Activated CD8-positive, alpha-beta memory T cell treated with anti-CD3 and anti-CD28 coated beads, Interleukin-2, amount 10 ng/mL, durations not matched to agents 7 days and 5 days (primary cell): Measurements from ENCODE around the gene RPS16. TPM values are rescaled to one million over a fixed set of nuclear protein-coding genes. Genes with fewer than 3 reads are reported as not detected.

ENCODE experiments used
- ATAC-seq: fragments of 150-1000 bp; cut with Tn5 transposase; one replicate; pipeline ENCODE4 v1.10.0; 2021; ENCODE audit warnings: moderate library complexity
- CTCF ChIA-PET: fragments of 350-600 bp; sonication (Branson Sonifier 250); formaldehyde crosslinking; loops from one replicate; lab custom pipeline; 2021; ENCODE audit warnings: antibody characterized with exemption; lab: Charles Lee
- DNase-seq: peaks from one replicate; pipeline ENCODE4 v3.0.0-alpha.2; 2020
- H3K27ac Mint-ChIP-seq: one replicate; pipeline ENCODE4 v1.8.0; 2021; ENCODE audit warnings: mild to moderate bottlenecking, mixed read lengths
- H3K27me3 Mint-ChIP-seq: one replicate; pipeline ENCODE4 v1.8.0; 2021; ENCODE audit warnings: mixed read lengths
- H3K36me3 Mint-ChIP-seq: one replicate; pipeline ENCODE4 v1.8.0; 2021; ENCODE audit warnings: mild to moderate bottlenecking, mixed read lengths
- H3K4me1 Mint-ChIP-seq: one replicate; pipeline ENCODE4 v1.8.0; 2021; ENCODE audit warnings: mixed read lengths
- H3K4me3 Mint-ChIP-seq: one replicate; pipeline ENCODE4 v1.8.0; 2021; ENCODE audit warnings: mild to moderate bottlenecking, moderate library complexity, mixed read lengths
- H3K9me3 Mint-ChIP-seq: one replicate; pipeline ENCODE4 v1.8.0; 2022; ENCODE audit warnings: low read depth, mixed read lengths
- total RNA-seq, 2 experiments: library from RNA; stranded (reverse); gene quantifications; one replicate each; pipeline ENCODE4 v1.2.3, GENCODE V29; 2021

RPS16 gene
- total RNA-seq, 2 experiments from 2014 or later, result 1,815 to 2,117 TPM

GRCh38 chr19:39398297-39398864 lies 37.4 kb downstream of the RPS16 start:
- H3K27ac Mint-ChIP-seq, result peak overlapping the region; percentile 90
- ATAC-seq (peak; percentile 28), DNase-seq (peak; percentile 86)
- H3K4me1 Mint-ChIP-seq, result peaks cover 66% of the 10 kb centered on the region
- no peaks in the 10 kb centered on the region for H3K9me3 Mint-ChIP-seq
- CTCF ChIA-PET, result interaction anchor here (0.7 to 5.7 kb wide), 24 partner anchors 9 to 276 kb away, joined by 3 to 152 read pairs (median 4); partner anchors contain the start of genes EID2B, GMFG, PLEKHG2 and RPS16
- H3K27me3 Mint-ChIP-seq, result no peaks in the 10 kb centered on the region
- peak overlapping the region; percentile 49 for H3K4me3 Mint-ChIP-seq
- H3K36me3 Mint-ChIP-seq, result peaks cover 23% of the 10 kb centered on the region

GRCh38 chr19:39397360-39398296 lies 38.1 kb downstream of the RPS16 start:
- peaks cover 67% of the 10 kb centered on the region for H3K4me1 Mint-ChIP-seq
- DNase-seq (peak; percentile 96), ATAC-seq (peak; percentile 66)
- no peaks in the 10 kb centered on the region for H3K9me3 Mint-ChIP-seq
- H3K4me3 Mint-ChIP-seq, result peak overlapping the region; percentile 49
- CTCF ChIA-PET, result interaction anchor here (0.7 to 5.7 kb wide), 27 partner anchors 8 to 275 kb away, joined by 3 to 152 read pairs (median 4); partner anchors contain the start of genes EID2B, GMFG, PLEKHG2 and RPS16
- H3K36me3 Mint-ChIP-seq, result peaks cover 25% of the 10 kb centered on the region
- H3K27ac Mint-ChIP-seq, result peak overlapping the region; percentile 90
- H3K27me3 Mint-ChIP-seq, result no peaks in the 10 kb centered on the region

- Mint-ChIP-seq H3K9me3 (no peaks in the 10 kb centered on the region), H3K36me3 (peaks cover 32% of the 10 kb centered on the region), H3K27me3 (no peaks in the 10 kb centered on the region), H3K27ac (peak within 1 kb of the TSS; percentile 99), H3K4me1 (peaks cover 39% of the 10 kb centered on the region), H3K4me3 (peak within 1 kb of the TSS; percentile 97)
- CTCF ChIA-PET, result interaction anchor here (0.9 to 3.5 kb wide), 13 partner anchors 10 to 460 kb away, joined by 3 to 34 read pairs (median 4); partner anchors contain the start of genes MRPS12, PLEKHG2, RPS16 and SAMD4B
- ATAC-seq, result peak; percentile 93
- DNase-seq, result peak; percentile 99
Observed at GRCh38 chr19:39390751-39391437, 44.9 kb downstream of the RPS16 start, which contains the start of the genes MED29 and PAF1. MED29 (plus strand) TSS chr19:39391378; CDS start chr19:39391423, 45 bp downstream. PAF1 (minus strand) TSS chr19:39391106; CDS start chr19:39390864, 242 bp downstream.

GRCh38 chr19:39390451-39390750 lies 45.3 kb downstream of the RPS16 start:
- H3K27me3 Mint-ChIP-seq, result no peaks in the 10 kb centered on the region
- H3K4me3 Mint-ChIP-seq, result peak overlapping the region; percentile 97
- CTCF ChIA-PET, result interaction anchor here (0.9 to 3.5 kb wide), 7 partner anchors 10 to 143 kb away, joined by 3 to 34 read pairs (median 5); partner anchors contain the start of genes PLEKHG2 and SAMD4B
- H3K27ac Mint-ChIP-seq, result peak overlapping the region; percentile 99
- no peak for ATAC-seq
- H3K4me1 Mint-ChIP-seq, result peaks cover 39% of the 10 kb centered on the region
- H3K36me3 Mint-ChIP-seq, result peaks cover 30% of the 10 kb centered on the region
- H3K9me3 Mint-ChIP-seq, result no peaks in the 10 kb centered on the region
- DNase-seq, result peak; percentile 89

- Mint-ChIP-seq H3K27ac (peak overlapping the region; percentile 99), H3K27me3 (no peaks in the 10 kb centered on the region), H3K9me3 (no peaks in the 10 kb centered on the region), H3K4me3 (peak overlapping the region; percentile 97), H3K4me1 (peaks cover 40% of the 10 kb centered on the region), H3K36me3 (peaks cover 25% of the 10 kb centered on the region)
- ATAC-seq (no peak), DNase-seq (no peak)
- CTCF ChIA-PET, result interaction anchor here (1.0 to 1.3 kb wide), 2 partner anchors 8 to 23 kb away, joined by 3 to 5 read pairs; no protein-coding TSS in a partner anchor
Observed at GRCh38 chr19:39389631-39390414, 45.9 kb downstream of the RPS16 start.

- Mint-ChIP-seq H3K9me3 (no peaks in the 10 kb centered on the region), H3K4me3 (no peak overlapping the region), H3K4me1 (peaks cover 36% of the 10 kb centered on the region), H3K27me3 (no peaks in the 10 kb centered on the region), H3K36me3 (peaks cover 21% of the 10 kb centered on the region), H3K27ac (peak overlapping the region; percentile 39)
- DNase-seq (no peak), ATAC-seq (no peak)
- CTCF ChIA-PET, result interaction anchor here (1.3 kb wide), 1 partner anchor 10 kb away, joined by 5 read pairs; no protein-coding TSS in a partner anchor
Observed at GRCh38 chr19:39388657-39389056, 47.1 kb downstream of the RPS16 start.

- Mint-ChIP-seq H3K4me3 (no peak overlapping the region), H3K27ac (no peak overlapping the region), H3K4me1 (peaks cover 23% of the 10 kb centered on the region), H3K27me3 (no peaks in the 10 kb centered on the region), H3K36me3 (peaks cover 18% of the 10 kb centered on the region), H3K9me3 (no peaks in the 10 kb centered on the region)
- no peak for ATAC-seq
- CTCF ChIA-PET, result interaction anchor here (0.9 kb wide), 1 partner anchor 25 kb away, joined by 3 read pairs; the partner anchor contains the start of gene PLEKHG2
- DNase-seq, result no peak
Observed at GRCh38 chr19:39386557-39386956, 49.2 kb downstream of the RPS16 start.

GRCh38 chr19:39385629-39386411 lies 49.9 kb downstream of the RPS16 start:
- H3K36me3 Mint-ChIP-seq, result peaks cover 25% of the 10 kb centered on the region

GRCh38 chr19:39384839-39385568 lies 50.7 kb downstream of the RPS16 start:
- peaks cover 26% of the 10 kb centered on the region for H3K36me3 Mint-ChIP-seq
- CTCF ChIA-PET, result interaction anchor here (1.1 kb wide), 1 partner anchor 39 kb away, joined by 3 read pairs; no protein-coding TSS in a partner anchor
- ATAC-seq (no peak), DNase-seq (no peak)
- no peaks in the 10 kb centered on the region for H3K9me3 Mint-ChIP-seq
- no peak overlapping the region for H3K4me3 Mint-ChIP-seq
- H3K27me3 Mint-ChIP-seq, result no peaks in the 10 kb centered on the region
- peaks cover 12% of the 10 kb centered on the region for H3K4me1 Mint-ChIP-seq
- H3K27ac Mint-ChIP-seq, result peak overlapping the region; percentile 56

More at GRCh38 chr19:39385629-39386411, 49.9 kb downstream of the RPS16 start:
- no peak for ATAC-seq
- CTCF ChIA-PET, result interaction anchor here (0.9 to 1.1 kb wide), 2 partner anchors 26 to 40 kb away, joined by 3 read pairs; partner anchors contain the start of gene PLEKHG2
- Mint-ChIP-seq H3K9me3 (no peaks in the 10 kb centered on the region), H3K4me1 (peaks cover 17% of the 10 kb centered on the region), H3K27ac (no peak overlapping the region), H3K27me3 (no peaks in the 10 kb centered on the region), H3K4me3 (no peak overlapping the region)
- DNase-seq, result no peak
